GM19395 (cell line): ENCODE measurements around the gene REEP2.
"Not testable (repeated sequence)": the region's sequence is repeated elsewhere in the genome, so short reads cannot be mapped to it uniquely, and the experiment has no call there.

ENCODE experiments used
- ATAC-seq: cut with Tn5 transposase; IDR thresholded peaks from one replicate; pipeline ENCODE4 v1.9.1; 2021; ENCODE audit warnings: mild to moderate bottlenecking, moderate library complexity; ENCODE audit not compliant: unreplicated experiment

REEP2 gene

GRCh38 chr5:138438724-138439476 lies at the start of gene REEP2:
Gene REEP2 (plus strand): TSS chr5:138439057. CDS start chr5:138439209, 152 bp downstream.
- peak; percentile 64 for ATAC-seq

- no peak for ATAC-seq
These were observed 49.5 kb upstream of the REEP2 start for GRCh38 chr5:138389332-138389731.

- ATAC-seq, result not testable (repeated sequence)
These were observed 48.9 kb upstream of the REEP2 start for GRCh38 chr5:138389911-138390310.

GRCh38 chr5:138391859-138392386 lies 46.9 kb upstream of the REEP2 start:
- ATAC-seq, result no peak

- ATAC-seq, result peak; percentile 56
These were observed 36.2 kb upstream of the REEP2 start for GRCh38 chr5:138402640-138403039.

- peak; percentile 85 for ATAC-seq
These were observed 30.8 kb upstream of the REEP2 start for GRCh38 chr5:138408023-138408422.

- not testable (repeated sequence) for ATAC-seq
These were observed 27.7 kb upstream of the REEP2 start for GRCh38 chr5:138410996-138411640.

- ATAC-seq, result no peak
These were observed 20.4 kb upstream of the REEP2 start for GRCh38 chr5:138418444-138418843.

- ATAC-seq, result no peak
These were observed 13.8 kb upstream of the REEP2 start for GRCh38 chr5:138425079-138425478.

GRCh38 chr5:138435943-138436342 lies 2.9 kb upstream of the REEP2 start:
- ATAC-seq, result no peak

- no peak for ATAC-seq
These were observed 694 bp upstream of the REEP2 start for GRCh38 chr5:138438003-138438723.

- no peak for ATAC-seq
These were observed 761 bp downstream of the REEP2 start for GRCh38 chr5:138439477-138440158.

GRCh38 chr5:138440159-138441073 lies 1.6 kb downstream of the REEP2 start:
- ATAC-seq, result no peak

- ATAC-seq, result no peak
These were observed 2.4 kb downstream of the REEP2 start for GRCh38 chr5:138441221-138441620.

- ATAC-seq, result no peak
These were observed 5.4 kb downstream of the REEP2 start for GRCh38 chr5:138444078-138444773.

- ATAC-seq, result no peak
These were observed 6.1 kb downstream of the REEP2 start for GRCh38 chr5:138444774-138445546.

- no peak for ATAC-seq
These were observed 6.9 kb downstream of the REEP2 start for GRCh38 chr5:138445547-138446271.

GRCh38 chr5:138448070-138448469 lies 9.2 kb downstream of the REEP2 start:
- ATAC-seq, result no peak
